ENCODE data around the gene ZNF268. TPM values are rescaled to one million over a fixed set of nuclear protein-coding genes. Genes with fewer than 3 reads are reported as not detected.

The ZNF268 gene
- total and polyA plus RNA-seq, 2 of the 8 experiments (the other 6 are each of a cell fraction or from before 2014, with no cell fraction given): 6.3 to 22.3 TPM

DNA sequence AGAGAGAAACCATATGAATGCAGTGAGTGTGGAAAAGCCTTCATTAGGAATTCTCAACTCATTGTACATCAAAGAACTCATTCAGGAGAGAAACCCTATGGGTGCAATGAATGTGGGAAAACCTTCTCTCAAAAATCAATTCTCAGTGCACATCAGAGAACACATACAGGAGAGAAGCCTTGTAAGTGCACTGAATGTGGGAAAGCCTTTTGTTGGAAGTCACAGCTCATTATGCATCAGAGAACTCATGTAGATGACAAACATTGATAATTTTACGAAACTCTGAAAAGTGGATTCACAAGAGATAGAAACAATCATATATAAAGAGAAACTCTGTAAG lies 22.9 kb downstream of the ZNF268 start (continued):
- TF ChIP-seq, protein P1, sequence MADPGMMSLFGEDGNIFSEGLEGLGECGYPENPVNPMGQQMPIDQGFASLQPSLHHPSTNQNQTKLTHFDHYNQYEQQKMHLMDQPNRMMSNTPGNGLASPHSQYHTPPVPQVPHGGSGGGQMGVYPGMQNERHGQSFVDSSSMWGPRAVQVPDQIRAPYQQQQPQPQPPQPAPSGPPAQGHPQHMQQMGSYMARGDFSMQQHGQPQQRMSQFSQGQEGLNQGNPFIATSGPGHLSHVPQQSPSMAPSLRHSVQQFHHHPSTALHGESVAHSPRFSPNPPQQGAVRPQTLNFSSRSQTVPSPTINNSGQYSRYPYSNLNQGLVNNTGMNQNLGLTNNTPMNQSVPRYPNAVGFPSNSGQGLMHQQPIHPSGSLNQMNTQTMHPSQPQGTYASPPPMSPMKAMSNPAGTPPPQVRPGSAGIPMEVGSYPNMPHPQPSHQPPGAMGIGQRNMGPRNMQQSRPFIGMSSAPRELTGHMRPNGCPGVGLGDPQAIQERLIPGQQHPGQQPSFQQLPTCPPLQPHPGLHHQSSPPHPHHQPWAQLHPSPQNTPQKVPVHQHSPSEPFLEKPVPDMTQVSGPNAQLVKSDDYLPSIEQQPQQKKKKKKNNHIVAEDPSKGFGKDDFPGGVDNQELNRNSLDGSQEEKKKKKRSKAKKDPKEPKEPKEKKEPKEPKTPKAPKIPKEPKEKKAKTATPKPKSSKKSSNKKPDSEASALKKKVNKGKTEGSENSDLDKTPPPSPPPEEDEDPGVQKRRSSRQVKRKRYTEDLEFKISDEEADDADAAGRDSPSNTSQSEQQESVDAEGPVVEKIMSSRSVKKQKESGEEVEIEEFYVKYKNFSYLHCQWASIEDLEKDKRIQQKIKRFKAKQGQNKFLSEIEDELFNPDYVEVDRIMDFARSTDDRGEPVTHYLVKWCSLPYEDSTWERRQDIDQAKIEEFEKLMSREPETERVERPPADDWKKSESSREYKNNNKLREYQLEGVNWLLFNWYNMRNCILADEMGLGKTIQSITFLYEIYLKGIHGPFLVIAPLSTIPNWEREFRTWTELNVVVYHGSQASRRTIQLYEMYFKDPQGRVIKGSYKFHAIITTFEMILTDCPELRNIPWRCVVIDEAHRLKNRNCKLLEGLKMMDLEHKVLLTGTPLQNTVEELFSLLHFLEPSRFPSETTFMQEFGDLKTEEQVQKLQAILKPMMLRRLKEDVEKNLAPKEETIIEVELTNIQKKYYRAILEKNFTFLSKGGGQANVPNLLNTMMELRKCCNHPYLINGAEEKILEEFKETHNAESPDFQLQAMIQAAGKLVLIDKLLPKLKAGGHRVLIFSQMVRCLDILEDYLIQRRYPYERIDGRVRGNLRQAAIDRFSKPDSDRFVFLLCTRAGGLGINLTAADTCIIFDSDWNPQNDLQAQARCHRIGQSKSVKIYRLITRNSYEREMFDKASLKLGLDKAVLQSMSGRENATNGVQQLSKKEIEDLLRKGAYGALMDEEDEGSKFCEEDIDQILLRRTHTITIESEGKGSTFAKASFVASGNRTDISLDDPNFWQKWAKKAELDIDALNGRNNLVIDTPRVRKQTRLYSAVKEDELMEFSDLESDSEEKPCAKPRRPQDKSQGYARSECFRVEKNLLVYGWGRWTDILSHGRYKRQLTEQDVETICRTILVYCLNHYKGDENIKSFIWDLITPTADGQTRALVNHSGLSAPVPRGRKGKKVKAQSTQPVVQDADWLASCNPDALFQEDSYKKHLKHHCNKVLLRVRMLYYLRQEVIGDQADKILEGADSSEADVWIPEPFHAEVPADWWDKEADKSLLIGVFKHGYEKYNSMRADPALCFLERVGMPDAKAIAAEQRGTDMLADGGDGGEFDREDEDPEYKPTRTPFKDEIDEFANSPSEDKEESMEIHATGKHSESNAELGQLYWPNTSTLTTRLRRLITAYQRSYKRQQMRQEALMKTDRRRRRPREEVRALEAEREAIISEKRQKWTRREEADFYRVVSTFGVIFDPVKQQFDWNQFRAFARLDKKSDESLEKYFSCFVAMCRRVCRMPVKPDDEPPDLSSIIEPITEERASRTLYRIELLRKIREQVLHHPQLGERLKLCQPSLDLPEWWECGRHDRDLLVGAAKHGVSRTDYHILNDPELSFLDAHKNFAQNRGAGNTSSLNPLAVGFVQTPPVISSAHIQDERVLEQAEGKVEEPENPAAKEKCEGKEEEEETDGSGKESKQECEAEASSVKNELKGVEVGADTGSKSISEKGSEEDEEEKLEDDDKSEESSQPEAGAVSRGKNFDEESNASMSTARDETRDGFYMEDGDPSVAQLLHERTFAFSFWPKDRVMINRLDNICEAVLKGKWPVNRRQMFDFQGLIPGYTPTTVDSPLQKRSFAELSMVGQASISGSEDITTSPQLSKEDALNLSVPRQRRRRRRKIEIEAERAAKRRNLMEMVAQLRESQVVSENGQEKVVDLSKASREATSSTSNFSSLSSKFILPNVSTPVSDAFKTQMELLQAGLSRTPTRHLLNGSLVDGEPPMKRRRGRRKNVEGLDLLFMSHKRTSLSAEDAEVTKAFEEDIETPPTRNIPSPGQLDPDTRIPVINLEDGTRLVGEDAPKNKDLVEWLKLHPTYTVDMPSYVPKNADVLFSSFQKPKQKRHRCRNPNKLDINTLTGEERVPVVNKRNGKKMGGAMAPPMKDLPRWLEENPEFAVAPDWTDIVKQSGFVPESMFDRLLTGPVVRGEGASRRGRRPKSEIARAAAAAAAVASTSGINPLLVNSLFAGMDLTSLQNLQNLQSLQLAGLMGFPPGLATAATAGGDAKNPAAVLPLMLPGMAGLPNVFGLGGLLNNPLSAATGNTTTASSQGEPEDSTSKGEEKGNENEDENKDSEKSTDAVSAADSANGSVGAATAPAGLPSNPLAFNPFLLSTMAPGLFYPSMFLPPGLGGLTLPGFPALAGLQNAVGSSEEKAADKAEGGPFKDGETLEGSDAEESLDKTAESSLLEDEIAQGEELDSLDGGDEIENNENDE (IDR thresholded peaks at IDR 0.05; ENCODE audit: insufficient replicate concordance, low read length): no peak
- TF ChIP-seq CHD1 (IDR thresholded peaks at IDR 0.05; ENCODE audit: low read depth, low read length) (no peak), KDM5A (IDR thresholded peaks at IDR 0.05; ENCODE audit: low read length) (no peak), RFX5 (IDR thresholded peaks at IDR 0.05; ENCODE audit: borderline replicate concordance, low read depth, low read length) (no peak)
- TF ChIP-seq, protein P2, sequence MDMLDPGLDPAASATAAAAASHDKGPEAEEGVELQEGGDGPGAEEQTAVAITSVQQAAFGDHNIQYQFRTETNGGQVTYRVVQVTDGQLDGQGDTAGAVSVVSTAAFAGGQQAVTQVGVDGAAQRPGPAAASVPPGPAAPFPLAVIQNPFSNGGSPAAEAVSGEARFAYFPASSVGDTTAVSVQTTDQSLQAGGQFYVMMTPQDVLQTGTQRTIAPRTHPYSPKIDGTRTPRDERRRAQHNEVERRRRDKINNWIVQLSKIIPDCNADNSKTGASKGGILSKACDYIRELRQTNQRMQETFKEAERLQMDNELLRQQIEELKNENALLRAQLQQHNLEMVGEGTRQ (IDR thresholded peaks at IDR 0.05; ENCODE audit: low read length): no peak

Data from H1 (cell line).